ENCODE results near the gene DNAJC11.

GRCh38 chr1:6732942-6733341 is 31.3 kb upstream of the DNAJC11 start:
- TF ChIP-seq CTCF (IDR thresholded peaks at IDR 0.05 in 8 of 11, conservative IDR thresholded peaks at IDR 0.05 in 3 of 11) = no peak
- no peak for TF ChIP-seq POLR2A (IDR thresholded peaks at IDR 0.05)
